AG04449 (cell line): Measurements from ENCODE around the gene SPOCK3.

ENCODE experiments used
- CTCF ChIA-PET: fragments of 350-600 bp; formaldehyde crosslinking; extraction: SDS; loops from one replicate; lab custom pipeline; 2021; ENCODE audit warnings: antibody characterized with exemption; lab: Yijun Ruan, JAX
- POLR2A ChIA-PET: fragments of 400-600, 350-600 bp; formaldehyde crosslinking; extraction: SDS; loops from one replicate; lab custom pipeline; 2020; ENCODE audit warnings: antibody characterized with exemption, inconsistent platforms; lab: Yijun Ruan, JAX
- DNase-seq: peaks from one replicate; pipeline ENCODE4 v3.0.0-alpha.2; 2010; ENCODE audit warnings: low read depth, low spot score
- H3K4me3 ChIP-seq: 2 replicates; pipeline ENCODE4 v1.5.1; 2011; ENCODE audit warnings: low read depth, mild to moderate bottlenecking, control low read depth, low read length
- CTCF ChIP-seq: IDR thresholded peaks from one replicate; pipeline ENCODE4 v1.5.1; 2011; ENCODE audit warnings: mild to moderate bottlenecking, moderate library complexity, low read length, control low read depth, inconsistent platforms; ENCODE audit not compliant: insufficient read depth; ENCODE audit errors: missing control alignments

Gene SPOCK3

DNA sequence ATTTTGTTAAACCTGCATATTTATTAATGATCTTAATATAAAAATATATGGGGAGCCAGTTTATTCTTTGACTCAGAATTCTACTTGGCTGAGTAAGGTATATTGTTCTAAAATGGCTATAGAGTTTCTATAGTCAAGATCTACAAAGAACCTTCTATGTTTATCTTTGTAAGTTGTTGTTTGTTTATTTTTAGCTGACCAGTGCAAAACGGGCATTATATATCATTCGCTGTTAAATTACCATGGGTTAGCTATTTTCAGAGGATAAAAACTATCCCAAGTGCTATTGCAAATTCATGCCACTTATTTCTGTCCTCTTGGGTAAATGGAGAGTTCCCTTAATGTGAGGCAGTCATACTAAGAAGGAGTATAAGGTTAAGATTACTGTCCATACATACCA lies 5.3 kb upstream of the SPOCK3 start:
- no peak for TF ChIP-seq CTCF
- DNase-seq = no peak
- ChIA-PET CTCF (no interaction called here), POLR2A (no interaction called here)
- no peak overlapping the region for H3K4me3 ChIP-seq

DNA sequence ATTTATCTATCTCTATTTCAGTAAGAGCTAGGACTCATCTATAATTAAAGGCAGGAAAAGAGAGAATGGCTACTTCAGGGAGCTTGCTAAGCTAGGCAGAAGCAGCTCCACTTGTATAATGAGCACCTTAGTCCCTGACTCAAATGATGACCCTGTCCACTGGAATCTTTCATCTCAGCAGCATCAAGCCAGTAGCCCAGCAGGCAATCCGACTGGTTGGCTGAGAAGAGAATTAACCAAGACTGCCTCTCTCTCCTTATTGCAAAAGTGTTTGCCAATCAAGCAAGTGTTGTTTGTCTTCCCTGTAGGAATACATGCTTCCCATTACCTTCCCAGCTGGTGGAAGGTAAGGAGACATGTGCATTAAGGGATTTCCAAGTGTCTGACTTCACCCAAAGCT lies 3.9 kb upstream of the SPOCK3 start:
- no peak for TF ChIP-seq CTCF
- no peak overlapping the region for H3K4me3 ChIP-seq
- ChIA-PET POLR2A (no interaction called here), CTCF (no interaction called here)
- DNase-seq = no peak

GRCh38 chr4:167233685-167234315 lies 494 bp downstream of the SPOCK3 start:
- CTCF ChIA-PET = no interaction called here
- no peak for DNase-seq
- POLR2A ChIA-PET = no interaction called here
- no peak for TF ChIP-seq CTCF
- peak overlapping the region; percentile 61 for H3K4me3 ChIP-seq

GRCh38 chr4:167232805-167233684 lies 1.2 kb downstream of the SPOCK3 start:
- no peak for DNase-seq
- TF ChIP-seq CTCF = no peak
- ChIA-PET POLR2A (no interaction called here), CTCF (no interaction called here)
- peak overlapping the region; percentile 61 for H3K4me3 ChIP-seq

DNA sequence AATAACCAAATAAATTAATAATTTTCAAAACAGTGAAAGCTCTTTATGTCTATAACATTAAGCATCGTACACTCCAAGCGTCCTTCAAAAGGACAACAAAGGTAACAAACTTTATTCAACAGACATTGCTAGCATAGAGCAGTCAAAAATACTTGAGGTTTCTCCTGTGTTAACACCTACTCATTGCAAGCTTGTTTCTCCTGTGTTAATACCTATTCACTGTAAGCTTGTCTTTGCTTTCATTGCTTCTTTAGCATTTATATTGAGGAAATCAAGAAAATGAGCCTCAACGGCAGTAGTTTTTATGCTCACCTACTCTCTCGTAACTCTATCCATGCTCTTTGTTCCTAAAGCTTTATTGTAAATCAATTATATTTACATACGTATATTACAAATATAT lies 3.5 kb downstream of the SPOCK3 start:
- ChIA-PET CTCF (no interaction called here), POLR2A (no interaction called here)
- TF ChIP-seq CTCF = no peak
- no peak overlapping the region for H3K4me3 ChIP-seq
- DNase-seq = no peak

- CTCF ChIA-PET = no interaction called here
- POLR2A ChIA-PET = no interaction called here
- no peak overlapping the region for H3K4me3 ChIP-seq
- DNase-seq = no peak
- no peak for TF ChIP-seq CTCF
Measured at GRCh38 chr4:167222099-167222498, 12.2 kb downstream of the SPOCK3 start.
